Caco-2 (cell line): Measurements from ENCODE around the gene ACKR2. TPM values are rescaled to one million over a fixed set of nuclear protein-coding genes. Genes with fewer than 3 reads are reported as not detected.

Experiments
- BruUV-seq: library from RNA; stranded (reverse); fragments of 400-500 nt; replicated peaks from 2 replicates; lab custom pipeline; 2021; lab: Mats Ljungman, UMichigan
- CTCF ChIA-PET: fragments of 300-600 bp; sonication (Branson Sonifier 250); formaldehyde crosslinking; loops from one replicate; lab custom pipeline; 2022; ENCODE audit warnings: antibody characterized with exemption; lab: Charles Lee
- POLR2A ChIA-PET: fragments of 300-600 bp; sonication (Branson Sonifier 250); formaldehyde crosslinking; loops from one replicate; lab custom pipeline; 2022; ENCODE audit warnings: antibody characterized with exemption; lab: Charles Lee
- DNase-seq, 2 experiments: peaks; one replicate each; pipeline versions ENCODE4 v3.0.0 to v3.0.0-alpha.2; 2020 to 2022
- H3K27me3 ChIP-seq: replicated peaks from 2 replicates; pipeline ENCODE4 v1.6.0; 2011; ENCODE audit warnings: low read length; ENCODE audit not compliant: control insufficient read depth, insufficient read depth
- H3K36me3 ChIP-seq: 2 replicates; pipeline ENCODE4 v1.5.1; 2011; ENCODE audit warnings: low read length; ENCODE audit not compliant: control insufficient read depth, insufficient read depth
- H3K4me1 ChIP-seq: fragments of 250-450 bp; sonication (Bioruptor Pico); 2 replicates; pipeline ENCODE4 v1.5.1; 2020; ENCODE audit warnings: mild to moderate bottlenecking
- H3K4me3 ChIP-seq: 2 replicates; pipeline ENCODE4 v1.5.1; 2011; ENCODE audit warnings: low read depth, mild to moderate bottlenecking, control low read depth, low read length
- H3K9me3 ChIP-seq: fragments of 250-450 bp; sonication (Bioruptor Pico); 2 replicates; pipeline ENCODE4 v1.5.1; 2020; ENCODE audit warnings: mild to moderate bottlenecking, moderate library complexity
- H3K27ac Mint-ChIP-seq: one replicate; pipeline ENCODE4 v1.8.0; 2022; ENCODE audit warnings: mixed read lengths; ENCODE audit not compliant: unreplicated experiment
- H3K27me3 Mint-ChIP-seq: one replicate; pipeline ENCODE4 v1.8.0; 2022; ENCODE audit warnings: mixed read lengths; ENCODE audit not compliant: insufficient read depth, unreplicated experiment
- H3K36me3 Mint-ChIP-seq: one replicate; pipeline ENCODE4 v1.8.0; 2022; ENCODE audit warnings: mild to moderate bottlenecking, mixed read lengths; ENCODE audit not compliant: insufficient read depth, unreplicated experiment
- H3K4me1 Mint-ChIP-seq: one replicate; pipeline ENCODE4 v1.8.0; 2022; ENCODE audit warnings: low read depth, mixed read lengths; ENCODE audit not compliant: unreplicated experiment
- H3K4me3 Mint-ChIP-seq: one replicate; pipeline ENCODE4 v1.8.0; 2022; ENCODE audit warnings: mild to moderate bottlenecking, moderate library complexity, mixed read lengths; ENCODE audit not compliant: unreplicated experiment
- H3K9me3 Mint-ChIP-seq: one replicate; pipeline ENCODE4 v1.8.0; 2022; ENCODE audit warnings: mixed read lengths; ENCODE audit not compliant: unreplicated experiment
- intact Hi-C: fragments of 100-400 bp; cut with micrococcal nuclease; formaldehyde crosslinking; loops from one replicate; pipeline ENCODE4 v1.10.0; 2022; ENCODE audit not compliant: unreplicated experiment
- total RNA-seq: library from RNA; stranded (reverse); gene quantifications from 2 replicates; pipeline ENCODE4 v1.2.3, GENCODE V29; 2022
- TF ChIP-seq, protein P1 (sequence below), 2 experiments: fragments of 200-600 bp in 1 of 2; IDR thresholded peaks; 1 replicate in 1 of 2; 2 replicates in 1 of 2; pipeline versions ENCODE4 v1.5.1 to v1.8.0; 2011 to 2022; ENCODE audit warnings: antibody characterized with exemption in 1 of 2, control low read depth in 1 of 2, inconsistent platforms in 1 of 2, low read depth in 1 of 2, low read length in 1 of 2, mild to moderate bottlenecking in 1 of 2, moderate library complexity in 1 of 2; ENCODE audit not compliant: insufficient read depth in 1 of 2, severe bottlenecking in 1 of 2, unreplicated experiment in 1 of 2

Gene ACKR2
- total RNA-seq, 1 experiment from 2014 or later, result 3.5 TPM

DNA sequence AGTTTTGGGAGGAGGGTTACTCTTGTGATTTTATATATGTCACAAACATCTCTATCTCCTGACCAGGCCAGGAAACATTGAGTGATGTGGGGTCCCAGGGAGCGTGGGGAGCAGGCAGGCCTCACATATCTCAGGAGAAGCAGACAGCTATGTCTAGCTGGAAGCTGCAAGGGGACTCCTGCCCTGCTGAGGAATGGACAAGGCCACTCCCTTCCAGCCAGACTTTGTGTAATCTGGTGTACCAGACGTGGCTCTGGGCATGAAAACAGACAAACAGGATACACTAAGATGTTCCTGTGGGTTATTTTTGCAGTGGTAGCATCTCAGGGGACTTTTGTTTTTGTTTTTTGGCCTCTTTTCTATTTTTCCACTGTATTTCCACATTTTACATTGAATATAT lies 43.2 kb downstream of the ACKR2 start:
- no peaks in the 10 kb centered on the region for H3K9me3 ChIP-seq
- Mint-ChIP-seq H3K27ac (no peak overlapping the region), H3K9me3 (no peaks in the 10 kb centered on the region), H3K27me3 (peaks cover 3% of the 10 kb centered on the region), H3K4me1 (peaks cover 6% of the 10 kb centered on the region), H3K36me3 (no peaks in the 10 kb centered on the region), H3K4me3 (no peak overlapping the region)
- no peak overlapping the region for H3K4me3 ChIP-seq
- no peaks in the 10 kb centered on the region for H3K36me3 ChIP-seq
- TF ChIP-seq, protein P1, sequence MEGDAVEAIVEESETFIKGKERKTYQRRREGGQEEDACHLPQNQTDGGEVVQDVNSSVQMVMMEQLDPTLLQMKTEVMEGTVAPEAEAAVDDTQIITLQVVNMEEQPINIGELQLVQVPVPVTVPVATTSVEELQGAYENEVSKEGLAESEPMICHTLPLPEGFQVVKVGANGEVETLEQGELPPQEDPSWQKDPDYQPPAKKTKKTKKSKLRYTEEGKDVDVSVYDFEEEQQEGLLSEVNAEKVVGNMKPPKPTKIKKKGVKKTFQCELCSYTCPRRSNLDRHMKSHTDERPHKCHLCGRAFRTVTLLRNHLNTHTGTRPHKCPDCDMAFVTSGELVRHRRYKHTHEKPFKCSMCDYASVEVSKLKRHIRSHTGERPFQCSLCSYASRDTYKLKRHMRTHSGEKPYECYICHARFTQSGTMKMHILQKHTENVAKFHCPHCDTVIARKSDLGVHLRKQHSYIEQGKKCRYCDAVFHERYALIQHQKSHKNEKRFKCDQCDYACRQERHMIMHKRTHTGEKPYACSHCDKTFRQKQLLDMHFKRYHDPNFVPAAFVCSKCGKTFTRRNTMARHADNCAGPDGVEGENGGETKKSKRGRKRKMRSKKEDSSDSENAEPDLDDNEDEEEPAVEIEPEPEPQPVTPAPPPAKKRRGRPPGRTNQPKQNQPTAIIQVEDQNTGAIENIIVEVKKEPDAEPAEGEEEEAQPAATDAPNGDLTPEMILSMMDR (IDR thresholded peaks at IDR 0.05; ENCODE audit: insufficient read depth in 1 of 2, low read depth in 1 of 2, low read length in 1 of 2, severe bottlenecking in 1 of 2, unreplicated experiment in 1 of 2), result no peak
- H3K4me1 ChIP-seq, result peaks cover 9% of the 10 kb centered on the region; the same call in 1 of the 2 replicates
- intact Hi-C loops, result no loop called here
- H3K27me3 ChIP-seq, result no peaks in the 10 kb centered on the region
- POLR2A ChIA-PET, result no interaction called here
- DNase-seq, result no peak
- no TSS peak for BruUV-seq
- CTCF ChIA-PET, result interaction anchor here (0.6 to 2.3 kb wide), 2 partner anchors 13 to 345 kb away, joined by 3 to 8 read pairs; no protein-coding TSS in a partner anchor

DNA sequence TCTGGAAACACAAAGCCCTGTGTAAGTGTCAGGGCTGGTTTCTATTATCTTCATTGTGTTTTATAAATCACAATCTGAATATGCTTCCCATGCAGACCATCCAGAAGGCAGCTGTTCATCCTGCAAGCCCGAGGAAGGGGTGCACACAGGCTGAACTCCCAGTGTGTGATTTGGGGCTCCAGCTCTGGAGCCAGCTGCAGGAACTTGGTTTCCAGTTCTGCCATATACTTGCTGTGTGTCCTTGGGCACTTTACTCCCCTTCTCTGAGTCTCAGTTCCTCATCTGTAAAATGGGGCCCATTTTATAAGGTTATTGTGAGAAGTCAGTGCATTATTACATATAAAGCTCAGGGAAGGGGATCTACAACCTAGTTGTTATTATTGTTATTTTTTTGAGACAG lies 43.8 kb downstream of the ACKR2 start:
- Histone ChIP-seq H3K4me3 (no peak overlapping the region), H3K36me3 (no peaks in the 10 kb centered on the region), H3K4me1 (peaks cover 9% of the 10 kb centered on the region; the same call in 1 of the 2 replicates), H3K9me3 (no peaks in the 10 kb centered on the region), H3K27me3 (no peaks in the 10 kb centered on the region)
- DNase-seq, result no peak
- Mint-ChIP-seq H3K27me3 (peaks cover 3% of the 10 kb centered on the region), H3K9me3 (no peaks in the 10 kb centered on the region), H3K36me3 (no peaks in the 10 kb centered on the region), H3K4me1 (peaks cover 6% of the 10 kb centered on the region), H3K27ac (no peak overlapping the region), H3K4me3 (no peak overlapping the region)
- ChIA-PET CTCF (no interaction called here), POLR2A (no interaction called here)
- BruUV-seq, result no TSS peak
- intact Hi-C loops, result no loop called here
- TF ChIP-seq, protein P1 (IDR thresholded peaks at IDR 0.05; ENCODE audit: insufficient read depth in 1 of 2, low read depth in 1 of 2, low read length in 1 of 2, severe bottlenecking in 1 of 2, unreplicated experiment in 1 of 2), result no peak

GRCh38 chr3:42853739-42854302 lies 44.6 kb downstream of the ACKR2 start:
- H3K4me3 ChIP-seq, result no peak overlapping the region
- no peak for DNase-seq
- H3K4me3 Mint-ChIP-seq, result no peak overlapping the region
- no peaks in the 10 kb centered on the region for H3K9me3 Mint-ChIP-seq
- intact Hi-C loops, result no loop called here
- no TSS peak for BruUV-seq
- TF ChIP-seq, protein P1 (IDR thresholded peaks at IDR 0.05; ENCODE audit: insufficient read depth in 1 of 2, low read depth in 1 of 2, low read length in 1 of 2, severe bottlenecking in 1 of 2, unreplicated experiment in 1 of 2), result no peak
- H3K9me3 ChIP-seq, result no peaks in the 10 kb centered on the region
- H3K27me3 Mint-ChIP-seq, result peaks cover 3% of the 10 kb centered on the region
- H3K4me1 Mint-ChIP-seq, result peaks cover 6% of the 10 kb centered on the region
- H3K4me1 ChIP-seq, result peaks cover 9% of the 10 kb centered on the region; the same call in 1 of the 2 replicates
- no peak overlapping the region for H3K27ac Mint-ChIP-seq
- H3K36me3 Mint-ChIP-seq, result no peaks in the 10 kb centered on the region
- H3K27me3 ChIP-seq, result no peaks in the 10 kb centered on the region
- ChIA-PET CTCF (no interaction called here), POLR2A (no interaction called here)
- no peaks in the 10 kb centered on the region for H3K36me3 ChIP-seq
